ENCODE measurements around the gene AOPEP.
"Not testable (repeated sequence)": the region's sequence is repeated elsewhere in the genome, so short reads cannot be mapped to it uniquely, and the experiment has no call there.

Gene AOPEP

GRCh38 chr9:94956731-94957130 is 230.2 kb downstream of the AOPEP start:
- peaks cover 3% of the 10 kb centered on the region in 2 donors for H3K36me3 ChIP-seq (ENCODE audit: control insufficient read depth in 2 of 2, insufficient read depth in 2 of 2, low read length in 2 of 2)
- H3K9me3 ChIP-seq (ENCODE audit: control insufficient read depth in 2 of 2, low read length in 2 of 2): no peaks in the 10 kb centered on the region
- no peaks in the 10 kb centered on the region for H3K27me3 ChIP-seq (ENCODE audit: control insufficient read depth in 2 of 2, insufficient read depth in 2 of 2, low read length in 2 of 2)
- no peak overlapping the region for H3K4me3 ChIP-seq (ENCODE audit: low read length in 2 of 2)
- H3K4me1 ChIP-seq (ENCODE audit: control insufficient read depth in 2 of 2, insufficient read depth in 2 of 2, low read length in 2 of 2): peaks cover 4 to 11% of the 10 kb centered on the region in 2 donors
- H3K27ac ChIP-seq (ENCODE audit: low read depth in 2 of 2, low read length in 2 of 2): no peak overlapping the region
- no peak overlapping the region for H3K9ac ChIP-seq (ENCODE audit: low read depth in 1 of 2, low read length in 2 of 2)

GRCh38 chr9:94960964-94961363 is 234.5 kb downstream of the AOPEP start:
- Histone ChIP-seq H3K9ac (ENCODE audit: low read depth in 1 of 2, low read length in 2 of 2) (no peak overlapping the region), H3K36me3 (ENCODE audit: control insufficient read depth in 2 of 2, insufficient read depth in 2 of 2, low read length in 2 of 2) (peaks cover 0 to 3% of the 10 kb centered on the region in 2 donors), H3K4me1 (ENCODE audit: control insufficient read depth in 2 of 2, insufficient read depth in 2 of 2, low read length in 2 of 2) (no peaks in the 10 kb centered on the region), H3K9me3 (ENCODE audit: control insufficient read depth in 2 of 2, low read length in 2 of 2) (no peaks in the 10 kb centered on the region), H3K4me3 (ENCODE audit: low read length in 2 of 2) (no peak overlapping the region), H3K27ac (ENCODE audit: low read depth in 2 of 2, low read length in 2 of 2) (no peak overlapping the region), H3K27me3 (ENCODE audit: control insufficient read depth in 2 of 2, insufficient read depth in 2 of 2, low read length in 2 of 2) (no peaks in the 10 kb centered on the region)

GRCh38 chr9:94961870-94962269 is 235.4 kb downstream of the AOPEP start:
- Histone ChIP-seq H3K27me3 (ENCODE audit: control insufficient read depth in 2 of 2, insufficient read depth in 2 of 2, low read length in 2 of 2) (no peaks in the 10 kb centered on the region), H3K9ac (ENCODE audit: low read depth in 1 of 2, low read length in 2 of 2) (no peak overlapping the region), H3K27ac (ENCODE audit: low read depth in 2 of 2, low read length in 2 of 2) (no peak overlapping the region)

GRCh38 chr9:94965631-94966030 is 239.1 kb downstream of the AOPEP start:
- H3K36me3 ChIP-seq (ENCODE audit: control insufficient read depth in 2 of 2, insufficient read depth in 2 of 2, low read length in 2 of 2); H3K9me3 ChIP-seq (ENCODE audit: control insufficient read depth in 2 of 2, low read length in 2 of 2); H3K27ac ChIP-seq (ENCODE audit: low read depth in 2 of 2, low read length in 2 of 2); H3K4me1 ChIP-seq (ENCODE audit: control insufficient read depth in 2 of 2, insufficient read depth in 2 of 2, low read length in 2 of 2); H3K9ac ChIP-seq (ENCODE audit: low read depth in 1 of 2, low read length in 2 of 2); H3K27me3 ChIP-seq (ENCODE audit: control insufficient read depth in 2 of 2, insufficient read depth in 2 of 2, low read length in 2 of 2); H3K4me3 ChIP-seq (ENCODE audit: low read length in 2 of 2): not testable (repeated sequence)

More at GRCh38 chr9:94961870-94962269, 235.4 kb downstream of the AOPEP start:
- Histone ChIP-seq H3K9me3 (ENCODE audit: control insufficient read depth in 2 of 2, low read length in 2 of 2) (no peaks in the 10 kb centered on the region), H3K4me3 (ENCODE audit: low read length in 2 of 2) (no peak overlapping the region), H3K4me1 (ENCODE audit: control insufficient read depth in 2 of 2, insufficient read depth in 2 of 2, low read length in 2 of 2) (no peaks in the 10 kb centered on the region), H3K36me3 (ENCODE audit: control insufficient read depth in 2 of 2, insufficient read depth in 2 of 2, low read length in 2 of 2) (no peaks in the 10 kb centered on the region)

GRCh38 chr9:94966046-94966445 is 239.5 kb downstream of the AOPEP start:
- H3K9ac ChIP-seq (ENCODE audit: low read depth in 1 of 2, low read length in 2 of 2); H3K4me3 ChIP-seq (ENCODE audit: low read length in 2 of 2); H3K27ac ChIP-seq (ENCODE audit: low read depth in 2 of 2, low read length in 2 of 2); H3K9me3 ChIP-seq (ENCODE audit: control insufficient read depth in 2 of 2, low read length in 2 of 2); H3K4me1 ChIP-seq (ENCODE audit: control insufficient read depth in 2 of 2, insufficient read depth in 2 of 2, low read length in 2 of 2); H3K27me3 ChIP-seq (ENCODE audit: control insufficient read depth in 2 of 2, insufficient read depth in 2 of 2, low read length in 2 of 2); H3K36me3 ChIP-seq (ENCODE audit: control insufficient read depth in 2 of 2, insufficient read depth in 2 of 2, low read length in 2 of 2): not testable (repeated sequence)

GRCh38 chr9:94967482-94967881 is 241.0 kb downstream of the AOPEP start:
- H3K36me3 ChIP-seq (ENCODE audit: control insufficient read depth in 2 of 2, insufficient read depth in 2 of 2, low read length in 2 of 2): no peaks in the 10 kb centered on the region
- H3K27ac ChIP-seq (ENCODE audit: low read depth in 2 of 2, low read length in 2 of 2): no peak overlapping the region
- H3K27me3 ChIP-seq (ENCODE audit: control insufficient read depth in 2 of 2, insufficient read depth in 2 of 2, low read length in 2 of 2): no peaks in the 10 kb centered on the region
- H3K4me1 ChIP-seq (ENCODE audit: control insufficient read depth in 2 of 2, insufficient read depth in 2 of 2, low read length in 2 of 2): no peaks in the 10 kb centered on the region
- H3K9ac ChIP-seq (ENCODE audit: low read depth in 1 of 2, low read length in 2 of 2): no peak overlapping the region
- no peak overlapping the region for H3K4me3 ChIP-seq (ENCODE audit: low read length in 2 of 2)
- H3K9me3 ChIP-seq (ENCODE audit: control insufficient read depth in 2 of 2, low read length in 2 of 2): no peaks in the 10 kb centered on the region

- no peak overlapping the region for H3K9ac ChIP-seq (ENCODE audit: low read depth in 1 of 2, low read length in 2 of 2)
- H3K4me1 ChIP-seq (ENCODE audit: control insufficient read depth in 2 of 2, insufficient read depth in 2 of 2, low read length in 2 of 2): peaks cover 2 to 6% of the 10 kb centered on the region in 2 donors
- no peak overlapping the region for H3K27ac ChIP-seq (ENCODE audit: low read depth in 2 of 2, low read length in 2 of 2)
- H3K36me3 ChIP-seq (ENCODE audit: control insufficient read depth in 2 of 2, insufficient read depth in 2 of 2, low read length in 2 of 2): no peaks in the 10 kb centered on the region
- no peak overlapping the region for H3K4me3 ChIP-seq (ENCODE audit: low read length in 2 of 2)
- H3K9me3 ChIP-seq (ENCODE audit: control insufficient read depth in 2 of 2, low read length in 2 of 2): no peaks in the 10 kb centered on the region
- no peaks in the 10 kb centered on the region for H3K27me3 ChIP-seq (ENCODE audit: control insufficient read depth in 2 of 2, insufficient read depth in 2 of 2, low read length in 2 of 2)
Measured at GRCh38 chr9:94971378-94972131, 245.1 kb downstream of the AOPEP start.

GRCh38 chr9:94973451-94973941 is 247.0 kb downstream of the AOPEP start:
- Histone ChIP-seq H3K4me3 (ENCODE audit: low read length in 2 of 2) (no peak overlapping the region), H3K9ac (ENCODE audit: low read depth in 1 of 2, low read length in 2 of 2) (peak overlapping the region in 1 of 2 donors; percentile 22), H3K9me3 (ENCODE audit: control insufficient read depth in 2 of 2, low read length in 2 of 2) (no peaks in the 10 kb centered on the region), H3K4me1 (ENCODE audit: control insufficient read depth in 2 of 2, insufficient read depth in 2 of 2, low read length in 2 of 2) (peaks cover 2 to 6% of the 10 kb centered on the region in 2 donors), H3K27me3 (ENCODE audit: control insufficient read depth in 2 of 2, insufficient read depth in 2 of 2, low read length in 2 of 2) (no peaks in the 10 kb centered on the region), H3K36me3 (ENCODE audit: control insufficient read depth in 2 of 2, insufficient read depth in 2 of 2, low read length in 2 of 2) (no peaks in the 10 kb centered on the region), H3K27ac (ENCODE audit: low read depth in 2 of 2, low read length in 2 of 2) (peak overlapping the region; percentile 19 to 57)

- Histone ChIP-seq H3K36me3 (ENCODE audit: control insufficient read depth in 2 of 2, insufficient read depth in 2 of 2, low read length in 2 of 2) (no peaks in the 10 kb centered on the region), H3K27me3 (ENCODE audit: control insufficient read depth in 2 of 2, insufficient read depth in 2 of 2, low read length in 2 of 2) (no peaks in the 10 kb centered on the region), H3K9me3 (ENCODE audit: control insufficient read depth in 2 of 2, low read length in 2 of 2) (no peaks in the 10 kb centered on the region), H3K27ac (ENCODE audit: low read depth in 2 of 2, low read length in 2 of 2) (peak overlapping the region; percentile 40 to 48), H3K4me1 (ENCODE audit: control insufficient read depth in 2 of 2, insufficient read depth in 2 of 2, low read length in 2 of 2) (peaks cover 2 to 6% of the 10 kb centered on the region in 2 donors), H3K4me3 (ENCODE audit: low read length in 2 of 2) (no peak overlapping the region), H3K9ac (ENCODE audit: low read depth in 1 of 2, low read length in 2 of 2) (peak overlapping the region in 1 of 2 donors; percentile 17)
Measured at GRCh38 chr9:94974154-94974879, 247.8 kb downstream of the AOPEP start.

GRCh38 chr9:94975480-94975879 is 249.0 kb downstream of the AOPEP start:
- H3K4me1 ChIP-seq (ENCODE audit: control insufficient read depth in 2 of 2, insufficient read depth in 2 of 2, low read length in 2 of 2): peaks cover 2 to 6% of the 10 kb centered on the region in 2 donors
- H3K4me3 ChIP-seq (ENCODE audit: low read length in 2 of 2): no peak overlapping the region
- no peak overlapping the region for H3K27ac ChIP-seq (ENCODE audit: low read depth in 2 of 2, low read length in 2 of 2)
- no peaks in the 10 kb centered on the region for H3K27me3 ChIP-seq (ENCODE audit: control insufficient read depth in 2 of 2, insufficient read depth in 2 of 2, low read length in 2 of 2)
- no peaks in the 10 kb centered on the region for H3K36me3 ChIP-seq (ENCODE audit: control insufficient read depth in 2 of 2, insufficient read depth in 2 of 2, low read length in 2 of 2)
- no peak overlapping the region for H3K9ac ChIP-seq (ENCODE audit: low read depth in 1 of 2, low read length in 2 of 2)
- no peaks in the 10 kb centered on the region for H3K9me3 ChIP-seq (ENCODE audit: control insufficient read depth in 2 of 2, low read length in 2 of 2)

Measured in mucosa of rectum (tissue), 2 donors.